ENCODE results near the gene NTRK3.

NTRK3 gene

GRCh38 chr15:88113613-88114308 is 142.8 kb downstream of the NTRK3 start:
- no peaks in the 10 kb centered on the region for H3K27me3 ChIP-seq (ENCODE audit: insufficient read depth, low read length)
- no peak overlapping the region for H3K4me3 ChIP-seq (ENCODE audit: low read length)
- no peaks in the 10 kb centered on the region for H3K4me1 ChIP-seq (ENCODE audit: insufficient read depth, low read length)
- H3K9me3 ChIP-seq (ENCODE audit: insufficient read depth, low read depth, low read length), result no peaks in the 10 kb centered on the region
- no peaks in the 10 kb centered on the region for H3K36me3 ChIP-seq (ENCODE audit: insufficient read depth, low read depth, low read length)
- no peak overlapping the region for H3K27ac ChIP-seq (ENCODE audit: low read length)
- H3K9ac ChIP-seq (ENCODE audit: low read depth, low read length), result no peak overlapping the region

- H3K36me3 ChIP-seq (ENCODE audit: insufficient read depth, low read depth, low read length), result no peaks in the 10 kb centered on the region
- no peak overlapping the region for H3K9ac ChIP-seq (ENCODE audit: low read depth, low read length)
- no peak overlapping the region for H3K4me3 ChIP-seq (ENCODE audit: low read length)
- no peaks in the 10 kb centered on the region for H3K9me3 ChIP-seq (ENCODE audit: insufficient read depth, low read depth, low read length)
- H3K27ac ChIP-seq (ENCODE audit: low read length), result no peak overlapping the region
- H3K4me1 ChIP-seq (ENCODE audit: insufficient read depth, low read length), result no peaks in the 10 kb centered on the region
- H3K27me3 ChIP-seq (ENCODE audit: insufficient read depth, low read length), result no peaks in the 10 kb centered on the region
These were observed 147.5 kb downstream of the NTRK3 start for GRCh38 chr15:88108991-88109390.

- Histone ChIP-seq H3K36me3 (ENCODE audit: insufficient read depth, low read depth, low read length) (no peaks in the 10 kb centered on the region), H3K4me1 (ENCODE audit: insufficient read depth, low read length) (no peaks in the 10 kb centered on the region), H3K9me3 (ENCODE audit: insufficient read depth, low read depth, low read length) (no peaks in the 10 kb centered on the region), H3K4me3 (ENCODE audit: low read length) (no peak overlapping the region), H3K9ac (ENCODE audit: low read depth, low read length) (no peak overlapping the region), H3K27ac (ENCODE audit: low read length) (no peak overlapping the region), H3K27me3 (ENCODE audit: insufficient read depth, low read length) (no peaks in the 10 kb centered on the region)
These were observed 148.1 kb downstream of the NTRK3 start for GRCh38 chr15:88108477-88108876.

- no peak overlapping the region for H3K27ac ChIP-seq (ENCODE audit: low read length)
- H3K4me1 ChIP-seq (ENCODE audit: insufficient read depth, low read length), result no peaks in the 10 kb centered on the region
- H3K9ac ChIP-seq (ENCODE audit: low read depth, low read length), result no peak overlapping the region
- no peaks in the 10 kb centered on the region for H3K9me3 ChIP-seq (ENCODE audit: insufficient read depth, low read depth, low read length)
- no peaks in the 10 kb centered on the region for H3K27me3 ChIP-seq (ENCODE audit: insufficient read depth, low read length)
- H3K36me3 ChIP-seq (ENCODE audit: insufficient read depth, low read depth, low read length), result no peaks in the 10 kb centered on the region
- H3K4me3 ChIP-seq (ENCODE audit: low read length), result no peak overlapping the region
These were observed 150.5 kb downstream of the NTRK3 start for GRCh38 chr15:88106074-88106473.

GRCh38 chr15:88104357-88104756 is 152.2 kb downstream of the NTRK3 start:
- H3K9me3 ChIP-seq (ENCODE audit: insufficient read depth, low read depth, low read length), result no peaks in the 10 kb centered on the region
- no peak overlapping the region for H3K4me3 ChIP-seq (ENCODE audit: low read length)
- H3K27me3 ChIP-seq (ENCODE audit: insufficient read depth, low read length), result no peaks in the 10 kb centered on the region
- H3K4me1 ChIP-seq (ENCODE audit: insufficient read depth, low read length), result no peaks in the 10 kb centered on the region
- no peaks in the 10 kb centered on the region for H3K36me3 ChIP-seq (ENCODE audit: insufficient read depth, low read depth, low read length)
- no peak overlapping the region for H3K27ac ChIP-seq (ENCODE audit: low read length)
- H3K9ac ChIP-seq (ENCODE audit: low read depth, low read length), result no peak overlapping the region

GRCh38 chr15:88100181-88100580 is 156.4 kb downstream of the NTRK3 start:
- Histone ChIP-seq H3K4me1 (ENCODE audit: insufficient read depth, low read length) (no peaks in the 10 kb centered on the region), H3K9ac (ENCODE audit: low read depth, low read length) (no peak overlapping the region), H3K36me3 (ENCODE audit: insufficient read depth, low read depth, low read length) (no peaks in the 10 kb centered on the region), H3K27me3 (ENCODE audit: insufficient read depth, low read length) (no peaks in the 10 kb centered on the region), H3K27ac (ENCODE audit: low read length) (no peak overlapping the region), H3K4me3 (ENCODE audit: low read length) (no peak overlapping the region), H3K9me3 (ENCODE audit: insufficient read depth, low read depth, low read length) (no peaks in the 10 kb centered on the region)

GRCh38 chr15:88098361-88098760 is 158.2 kb downstream of the NTRK3 start:
- H3K4me3 ChIP-seq (ENCODE audit: low read length), result no peak overlapping the region
- H3K27ac ChIP-seq (ENCODE audit: low read length), result no peak overlapping the region
- H3K9ac ChIP-seq (ENCODE audit: low read depth, low read length), result no peak overlapping the region
- no peaks in the 10 kb centered on the region for H3K27me3 ChIP-seq (ENCODE audit: insufficient read depth, low read length)
- no peaks in the 10 kb centered on the region for H3K4me1 ChIP-seq (ENCODE audit: insufficient read depth, low read length)
- no peaks in the 10 kb centered on the region for H3K9me3 ChIP-seq (ENCODE audit: insufficient read depth, low read depth, low read length)
- H3K36me3 ChIP-seq (ENCODE audit: insufficient read depth, low read depth, low read length), result no peaks in the 10 kb centered on the region

- Histone ChIP-seq H3K27ac (ENCODE audit: low read length) (no peak overlapping the region), H3K4me1 (ENCODE audit: insufficient read depth, low read length) (no peaks in the 10 kb centered on the region), H3K9me3 (ENCODE audit: insufficient read depth, low read depth, low read length) (no peaks in the 10 kb centered on the region), H3K27me3 (ENCODE audit: insufficient read depth, low read length) (no peaks in the 10 kb centered on the region), H3K9ac (ENCODE audit: low read depth, low read length) (no peak overlapping the region), H3K4me3 (ENCODE audit: low read length) (no peak overlapping the region), H3K36me3 (ENCODE audit: insufficient read depth, low read depth, low read length) (no peaks in the 10 kb centered on the region)
These were observed 165.0 kb downstream of the NTRK3 start for GRCh38 chr15:88091444-88092016.

- Histone ChIP-seq H3K9ac (ENCODE audit: low read depth, low read length) (no peak overlapping the region), H3K4me1 (ENCODE audit: insufficient read depth, low read length) (no peaks in the 10 kb centered on the region), H3K4me3 (ENCODE audit: low read length) (no peak overlapping the region), H3K27me3 (ENCODE audit: insufficient read depth, low read length) (no peaks in the 10 kb centered on the region), H3K27ac (ENCODE audit: low read length) (no peak overlapping the region), H3K9me3 (ENCODE audit: insufficient read depth, low read depth, low read length) (no peaks in the 10 kb centered on the region), H3K36me3 (ENCODE audit: insufficient read depth, low read depth, low read length) (no peaks in the 10 kb centered on the region)
These were observed 166.0 kb downstream of the NTRK3 start for GRCh38 chr15:88090481-88091011.

GRCh38 chr15:88089731-88090130 is 166.8 kb downstream of the NTRK3 start:
- no peak overlapping the region for H3K9ac ChIP-seq (ENCODE audit: low read depth, low read length)
- no peak overlapping the region for H3K4me3 ChIP-seq (ENCODE audit: low read length)
- H3K27me3 ChIP-seq (ENCODE audit: insufficient read depth, low read length), result no peaks in the 10 kb centered on the region
- no peaks in the 10 kb centered on the region for H3K4me1 ChIP-seq (ENCODE audit: insufficient read depth, low read length)
- H3K9me3 ChIP-seq (ENCODE audit: insufficient read depth, low read depth, low read length), result no peaks in the 10 kb centered on the region
- H3K27ac ChIP-seq (ENCODE audit: low read length), result no peak overlapping the region
- H3K36me3 ChIP-seq (ENCODE audit: insufficient read depth, low read depth, low read length), result no peaks in the 10 kb centered on the region

GRCh38 chr15:88089024-88089620 is 167.4 kb downstream of the NTRK3 start:
- Histone ChIP-seq H3K9me3 (ENCODE audit: insufficient read depth, low read depth, low read length) (no peaks in the 10 kb centered on the region), H3K4me3 (ENCODE audit: low read length) (no peak overlapping the region), H3K27me3 (ENCODE audit: insufficient read depth, low read length) (no peaks in the 10 kb centered on the region), H3K36me3 (ENCODE audit: insufficient read depth, low read depth, low read length) (no peaks in the 10 kb centered on the region), H3K4me1 (ENCODE audit: insufficient read depth, low read length) (no peaks in the 10 kb centered on the region; the same call in 1 of the 2 replicates), H3K9ac (ENCODE audit: low read depth, low read length) (no peak overlapping the region), H3K27ac (ENCODE audit: low read length) (no peak overlapping the region)

Measured in iPS-20b (cell line).